ENCODE results near the gene RIPK1.
A peak's percentile ranks its signal among the peaks of the same experiment; 100 is the strongest.
"Not testable (repeated sequence)": the region's sequence is repeated elsewhere in the genome, so short reads cannot be mapped to it uniquely, and the experiment has no call there.

RIPK1 gene

GRCh38 chr6:3052481-3053230, 15.6 kb upstream of the RIPK1 start:
- Histone ChIP-seq H3K18ac (ENCODE audit: low read length) (no peak overlapping the region), H2BK15ac (replicated peaks; ENCODE audit: low read depth) (no peak overlapping the region), H4K8ac (ENCODE audit: low read depth, low read length) (no peak overlapping the region), H2AK5ac (ENCODE audit: low read length) (no peak overlapping the region), H3K56ac (ENCODE audit: low read length) (peak overlapping the region; percentile 94), H3K4me3 (ENCODE audit: low read length) (no peak overlapping the region), H3K23ac (ENCODE audit: low read length) (no peak overlapping the region), H3K79me1 (ENCODE audit: low read length) (no peaks in the 10 kb centered on the region), H3K27me3 (ENCODE audit: insufficient read depth, low read length, poor library complexity) (no peaks in the 10 kb centered on the region), H3K4me2 (ENCODE audit: low read length) (no peak overlapping the region), H3K4me1 (ENCODE audit: control insufficient read depth, low read depth, low read length) (peaks cover 2% of the 10 kb centered on the region), H2BK5ac (ENCODE audit: low read length) (no peak overlapping the region), H3K27ac (ENCODE audit: low read depth, low read length) (no peak overlapping the region), H3K36me3 (ENCODE audit: control insufficient read depth, insufficient read depth, low read length) (no peaks in the 10 kb centered on the region), H3K79me2 (ENCODE audit: control insufficient read depth, insufficient read depth, low read length) (no peaks in the 10 kb centered on the region), H2BK120ac (ENCODE audit: low read depth, low read length) (no peak overlapping the region), H4K5ac (ENCODE audit: low read length) (no peak overlapping the region), H3K9ac (ENCODE audit: low read length) (peak overlapping the region; percentile 90), H3K4ac (ENCODE audit: low read depth, low read length) (no peak overlapping the region)
- no CpG with 5 or more reads among the region's 17 CpGs for WGBS (ENCODE audit: extremely low coverage, insufficient coverage, low lambda C conversion rate)
- no peak for DNase-seq

GRCh38 chr6:3053231-3053508, 15.1 kb upstream of the RIPK1 start:
- no peak overlapping the region for H2AK5ac ChIP-seq (ENCODE audit: low read length)
- H3K36me3 ChIP-seq (ENCODE audit: control insufficient read depth, insufficient read depth, low read length), result no peaks in the 10 kb centered on the region
- H4K5ac ChIP-seq (ENCODE audit: low read length), result no peak overlapping the region
- H4K8ac ChIP-seq (ENCODE audit: low read depth, low read length), result no peak overlapping the region
- DNase-seq, result no peak
- H3K4me3 ChIP-seq (ENCODE audit: low read length), result no peak overlapping the region
- H3K4me1 ChIP-seq (ENCODE audit: control insufficient read depth, low read depth, low read length), result peaks cover 2% of the 10 kb centered on the region
- no peak overlapping the region for H2BK120ac ChIP-seq (ENCODE audit: low read depth, low read length)
- H2BK15ac ChIP-seq (replicated peaks; ENCODE audit: low read depth), result no peak overlapping the region
- peak overlapping the region; percentile 90 for H3K9ac ChIP-seq (ENCODE audit: low read length)
- no peak overlapping the region for H2BK5ac ChIP-seq (ENCODE audit: low read length)
- H3K79me1 ChIP-seq (ENCODE audit: low read length), result no peaks in the 10 kb centered on the region
- H3K79me2 ChIP-seq (ENCODE audit: control insufficient read depth, insufficient read depth, low read length), result no peaks in the 10 kb centered on the region
- peak overlapping the region; percentile 62 for H3K4me2 ChIP-seq (ENCODE audit: low read length)
- no peak overlapping the region for H3K23ac ChIP-seq (ENCODE audit: low read length)
- H3K27ac ChIP-seq (ENCODE audit: low read depth, low read length), result no peak overlapping the region
- no peaks in the 10 kb centered on the region for H3K27me3 ChIP-seq (ENCODE audit: insufficient read depth, low read length, poor library complexity)
- H3K18ac ChIP-seq (ENCODE audit: low read length), result no peak overlapping the region
- peak overlapping the region; percentile 94 for H3K56ac ChIP-seq (ENCODE audit: low read length)
- H3K4ac ChIP-seq (ENCODE audit: low read depth, low read length), result no peak overlapping the region
- no CpG with 5 or more reads among the region's 11 CpGs for WGBS (ENCODE audit: extremely low coverage, insufficient coverage, low lambda C conversion rate)

- H2BK15ac ChIP-seq (replicated peaks; ENCODE audit: low read depth); H3K79me2 ChIP-seq (ENCODE audit: control insufficient read depth, insufficient read depth, low read length); H4K5ac ChIP-seq (ENCODE audit: low read length); H2BK120ac ChIP-seq (ENCODE audit: low read depth, low read length); H2BK5ac ChIP-seq (ENCODE audit: low read length); H2AK5ac ChIP-seq (ENCODE audit: low read length); H3K79me1 ChIP-seq (ENCODE audit: low read length); H3K27me3 ChIP-seq (ENCODE audit: insufficient read depth, low read length, poor library complexity); H3K27ac ChIP-seq (ENCODE audit: low read depth, low read length); H3K4me3 ChIP-seq (ENCODE audit: low read length); H3K4ac ChIP-seq (ENCODE audit: low read depth, low read length); H3K36me3 ChIP-seq (ENCODE audit: control insufficient read depth, insufficient read depth, low read length); H4K8ac ChIP-seq (ENCODE audit: low read depth, low read length); H3K23ac ChIP-seq (ENCODE audit: low read length); H3K18ac ChIP-seq (ENCODE audit: low read length); H3K4me1 ChIP-seq (ENCODE audit: control insufficient read depth, low read depth, low read length): not testable (repeated sequence)
- Histone ChIP-seq H3K4me2 (ENCODE audit: low read length) (peak overlapping the region; percentile 72), H3K56ac (ENCODE audit: low read length) (peak overlapping the region; percentile 81), H3K9ac (ENCODE audit: low read length) (peak overlapping the region; percentile 52)
- no CpG with 5 or more reads among the region's 27 CpGs for WGBS (ENCODE audit: extremely low coverage, insufficient coverage, low lambda C conversion rate)
- DNase-seq, result peak; percentile 53
These were observed 13.8 kb upstream of the RIPK1 start for GRCh38 chr6:3054229-3055157.

- H3K4me2 ChIP-seq (ENCODE audit: low read length); H3K9ac ChIP-seq (ENCODE audit: low read length): not testable (repeated sequence)
- WGBS (ENCODE audit: extremely low coverage, insufficient coverage, low lambda C conversion rate), result no CpG with 5 or more reads among the region's 3 CpGs
These were observed 13.2 kb upstream of the RIPK1 start for GRCh38 chr6:3055158-3055499.

GRCh38 chr6:3057063-3057770, 11.1 kb upstream of the RIPK1 start:
- Histone ChIP-seq H3K4ac (ENCODE audit: low read depth, low read length) (no peak overlapping the region), H3K4me2 (ENCODE audit: low read length) (no peak overlapping the region), H2BK15ac (replicated peaks; ENCODE audit: low read depth) (no peak overlapping the region), H3K79me2 (ENCODE audit: control insufficient read depth, insufficient read depth, low read length) (no peaks in the 10 kb centered on the region), H4K5ac (ENCODE audit: low read length) (no peak overlapping the region), H4K8ac (ENCODE audit: low read depth, low read length) (no peak overlapping the region), H3K4me3 (ENCODE audit: low read length) (no peak overlapping the region), H3K23ac (ENCODE audit: low read length) (no peak overlapping the region), H3K27ac (ENCODE audit: low read depth, low read length) (no peak overlapping the region), H3K18ac (ENCODE audit: low read length) (no peak overlapping the region), H3K79me1 (ENCODE audit: low read length) (no peaks in the 10 kb centered on the region), H3K36me3 (ENCODE audit: control insufficient read depth, insufficient read depth, low read length) (no peaks in the 10 kb centered on the region), H3K9ac (ENCODE audit: low read length) (no peak overlapping the region), H2BK5ac (ENCODE audit: low read length) (no peak overlapping the region), H2AK5ac (ENCODE audit: low read length) (no peak overlapping the region), H2BK120ac (ENCODE audit: low read depth, low read length) (no peak overlapping the region), H3K27me3 (ENCODE audit: insufficient read depth, low read length, poor library complexity) (no peaks in the 10 kb centered on the region), H3K56ac (ENCODE audit: low read length) (no peak overlapping the region), H3K4me1 (ENCODE audit: control insufficient read depth, low read depth, low read length) (peaks cover 2% of the 10 kb centered on the region)
- DNase-seq, result no peak
- WGBS (ENCODE audit: extremely low coverage, insufficient coverage, low lambda C conversion rate), result 100% methylated on average over 1 of the region's 11 CpGs

More at GRCh38 chr6:3055158-3055499, 13.2 kb upstream of the RIPK1 start:
- not testable (repeated sequence) for H4K5ac ChIP-seq (ENCODE audit: low read length); H3K4me1 ChIP-seq (ENCODE audit: control insufficient read depth, low read depth, low read length); H4K8ac ChIP-seq (ENCODE audit: low read depth, low read length); H3K4me3 ChIP-seq (ENCODE audit: low read length); DNase-seq; H3K79me1 ChIP-seq (ENCODE audit: low read length); H3K18ac ChIP-seq (ENCODE audit: low read length); H3K79me2 ChIP-seq (ENCODE audit: control insufficient read depth, insufficient read depth, low read length); H3K23ac ChIP-seq (ENCODE audit: low read length); H2BK120ac ChIP-seq (ENCODE audit: low read depth, low read length); H3K4ac ChIP-seq (ENCODE audit: low read depth, low read length); H2BK5ac ChIP-seq (ENCODE audit: low read length); H3K27me3 ChIP-seq (ENCODE audit: insufficient read depth, low read length, poor library complexity); H2BK15ac ChIP-seq (replicated peaks; ENCODE audit: low read depth); H3K27ac ChIP-seq (ENCODE audit: low read depth, low read length); H2AK5ac ChIP-seq (ENCODE audit: low read length); H3K36me3 ChIP-seq (ENCODE audit: control insufficient read depth, insufficient read depth, low read length)
- H3K56ac ChIP-seq (ENCODE audit: low read length), result peak overlapping the region; percentile 42
